A549 (cell line): ENCODE data around the gene FOSL1. TPM values are rescaled to one million over a fixed set of nuclear protein-coding genes. Genes with fewer than 3 reads are reported as not detected.

ENCODE experiments used
- ATAC-seq, 2 experiments: fragments of 200-7000 bp in 1 of 2; fragments of >200 bp in 1 of 2; cut with Nextera tagmentation in 1 of 2; cut with Tn5 transposase in 1 of 2; 3 replicates each; pipeline versions ENCODE4 v1.8.0 to v1.9.1; 2018 to 2020; ENCODE audit warnings: mild to moderate bottlenecking in 1 of 2, moderate library complexity in 1 of 2
- CTCF ChIA-PET: fragments of 300-600 bp; sonication (Branson Sonifier 250); formaldehyde crosslinking; extraction: SDS; loops from one replicate; lab custom pipeline; 2021; ENCODE audit warnings: antibody characterized with exemption, inconsistent platforms; lab: Yijun Ruan, JAX
- POLR2A ChIA-PET: fragments of 350-600 bp; formaldehyde crosslinking; extraction: SDS; loops from one replicate; lab custom pipeline; 2021; ENCODE audit warnings: antibody characterized with exemption, inconsistent platforms; lab: Yijun Ruan, JAX
- DNase-seq, 2 experiments: peaks; one replicate each; pipeline versions ENCODE4 v3.0.0 to v3.0.0-alpha.2; 2011 to 2016; ENCODE audit warnings: low read depth in 1 of 2, low spot score in 1 of 2
- FAIRE-seq: peaks from 2 replicates; lab custom pipeline; 2011; peaks lifted over from hg19 to GRCh38; lab: Jason Lieb, UNC
- H3K27ac ChIP-seq, 2 experiments: fragments of >200 bp; sonication (Bioruptor Twin); formaldehyde crosslinking; 3 replicates each; pipeline ENCODE4 v1.5.1; 2016 to 2017
- H3K4me1 ChIP-seq: fragments of >200 bp; sonication (Bioruptor Twin); formaldehyde crosslinking; 3 replicates; pipeline ENCODE4 v1.6.1; 2016
- H3K4me2 ChIP-seq: fragments of >200 bp; sonication (Bioruptor Twin); formaldehyde crosslinking; 3 replicates; pipeline ENCODE4 v1.6.1; 2016
- H3K4me3 ChIP-seq: fragments of >200 bp; sonication (Bioruptor Twin); formaldehyde crosslinking; 3 replicates; pipeline ENCODE4 v1.5.1; 2016
- H3K9me3 ChIP-seq: fragments of >200 bp; sonication (Bioruptor Twin); formaldehyde crosslinking; 3 replicates; pipeline ENCODE4 v1.6.1; 2016
- CBX8 ChIP-seq: fragments of 200-600 bp; sonication (generic); IDR thresholded peaks from 2 replicates; pipeline ENCODE4 v1.6.1; 2016
- CHD2 ChIP-seq: fragments of 150-350 bp; IDR thresholded peaks from 2 replicates; pipeline ENCODE4 v1.6.1; 2014; ENCODE audit warnings: low read length; ENCODE audit not compliant: partially characterized antibody
- EHMT2 ChIP-seq: fragments of 200-600 bp; sonication (generic); IDR thresholded peaks from 2 replicates; pipeline ENCODE4 v1.6.1; 2016; ENCODE audit warnings: antibody characterized with exemption, low read depth, mild to moderate bottlenecking, moderate library complexity
- FOXS1 ChIP-seq: fragments of 250-450 bp; sonication (Bioruptor Pico); IDR thresholded peaks from 2 replicates; pipeline ENCODE4 v1.5.0; 2020; ENCODE audit warnings: mild to moderate bottlenecking, moderate library complexity
- JUN ChIP-seq, 2 experiments: fragments of >200 bp; sonication (Bioruptor Twin); formaldehyde crosslinking; IDR thresholded peaks; 2 replicates in 1 of 2; 3 replicates in 1 of 2; pipeline ENCODE4 v1.6.1; 2016 to 2017
- MAFK ChIP-seq: fragments of 450-650 bp; IDR thresholded peaks from 2 replicates; pipeline ENCODE4 v1.6.1; 2014; ENCODE audit not compliant: partially characterized antibody
- PHF8 ChIP-seq: fragments of 200-600 bp; sonication (generic); IDR thresholded peaks from 2 replicates; pipeline ENCODE4 v1.6.1; 2016; ENCODE audit warnings: low read depth, mild to moderate bottlenecking, antibody characterized with exemption, moderate library complexity, borderline replicate concordance
- POLR2A ChIP-seq: IDR thresholded peaks from 2 replicates; pipeline ENCODE4 v1.6.1; 2012; ENCODE audit warnings: mild to moderate bottlenecking, low read length
- RARB ChIP-seq: fragments of 250-450 bp; sonication (Bioruptor Pico); IDR thresholded peaks from 2 replicates; pipeline ENCODE4 v1.8.0; 2021; ENCODE audit warnings: mild to moderate bottlenecking, moderate library complexity
- RCOR1 ChIP-seq: fragments of 150-350 bp; IDR thresholded peaks from 2 replicates; pipeline ENCODE4 v1.6.1; 2014; ENCODE audit warnings: antibody characterized with exemption, low read length, low read depth
- RFX5 ChIP-seq: fragments of 450-650 bp; IDR thresholded peaks from 2 replicates; pipeline ENCODE4 v1.7.1; 2014; ENCODE audit warnings: antibody characterized with exemption, mild to moderate bottlenecking, moderate library complexity
- SMC3 ChIP-seq: fragments of >200 bp; sonication (Bioruptor Twin); formaldehyde crosslinking; IDR thresholded peaks from 3 replicates; pipeline ENCODE4 v1.6.1; 2018; ENCODE audit warnings: inconsistent platforms
- SREBF2 ChIP-seq: fragments of 450-650 bp; IDR thresholded peaks from 2 replicates; pipeline ENCODE4 v1.6.1; 2014; ENCODE audit warnings: mild to moderate bottlenecking, moderate library complexity
- TFCP2L1 ChIP-seq: fragments of 250-450 bp; sonication (Bioruptor Pico); IDR thresholded peaks from 2 replicates; pipeline ENCODE4 v1.5.0; 2021; ENCODE audit warnings: mild to moderate bottlenecking
- TP53 ChIP-seq: fragments of 250-450 bp; sonication (Bioruptor Pico); IDR thresholded peaks from 2 replicates; pipeline ENCODE4 v1.5.0; 2021; ENCODE audit warnings: mild to moderate bottlenecking, moderate library complexity
- WGBS: methylation state at CpG from one replicate; pipeline ENCODE4 v1.1.6; 2017; ENCODE audit errors: missing lambda C conversion rate; 5-methylcytosine and 5-hydroxymethylcytosine counted together
- polyA plus RNA-seq, 4 experiments: library from polyadenylated mRNA; depleted of rRNA in 3 of 4; stranded (reverse); fragments of >200 nt; fragmentation: RNase III in 1 of 4; extraction: RNeasy Plus Mini Kit Qiagen cat#74134 plus additional on column Dnase treatment in 1 of 4; gene quantifications; 2 replicates in 3 of 4; 3 replicates in 1 of 4; pipeline ENCODE4 v1.2.3, GENCODE V29; 2011 to 2017
- TF ChIP-seq, protein P1 (sequence below): IDR thresholded peaks from 2 replicates; pipeline ENCODE4 v1.6.1; 2012
- TF ChIP-seq, protein P2 (sequence below): fragments of >200 bp; sonication (Bioruptor Twin); formaldehyde crosslinking; IDR thresholded peaks from 3 replicates; pipeline ENCODE4 v1.6.1; 2016
- TF ChIP-seq, protein P3 (sequence below): fragments of >200 bp; sonication (Bioruptor Twin); formaldehyde crosslinking; IDR thresholded peaks from 2 replicates; pipeline ENCODE4 v1.6.1; 2016
- TF ChIP-seq, protein P4 (sequence below): IDR thresholded peaks from 2 replicates; pipeline ENCODE4 v1.6.1; 2012; ENCODE audit warnings: low read depth, borderline replicate concordance
- TF ChIP-seq, protein P5 (sequence below): fragments of 250-450 bp; sonication (Bioruptor Pico); IDR thresholded peaks from 2 replicates; pipeline ENCODE4 v1.5.0; 2020; ENCODE audit warnings: low read depth, mild to moderate bottlenecking, moderate library complexity
- TF ChIP-seq, protein P6 (sequence below): IDR thresholded peaks from 2 replicates; pipeline ENCODE4 v1.6.1; 2012

FOSL1 gene
- polyA plus RNA-seq, 2 of the 4 experiments (the other 2 are of a cell fraction) = 6.7 to 24.1 TPM

DNA sequence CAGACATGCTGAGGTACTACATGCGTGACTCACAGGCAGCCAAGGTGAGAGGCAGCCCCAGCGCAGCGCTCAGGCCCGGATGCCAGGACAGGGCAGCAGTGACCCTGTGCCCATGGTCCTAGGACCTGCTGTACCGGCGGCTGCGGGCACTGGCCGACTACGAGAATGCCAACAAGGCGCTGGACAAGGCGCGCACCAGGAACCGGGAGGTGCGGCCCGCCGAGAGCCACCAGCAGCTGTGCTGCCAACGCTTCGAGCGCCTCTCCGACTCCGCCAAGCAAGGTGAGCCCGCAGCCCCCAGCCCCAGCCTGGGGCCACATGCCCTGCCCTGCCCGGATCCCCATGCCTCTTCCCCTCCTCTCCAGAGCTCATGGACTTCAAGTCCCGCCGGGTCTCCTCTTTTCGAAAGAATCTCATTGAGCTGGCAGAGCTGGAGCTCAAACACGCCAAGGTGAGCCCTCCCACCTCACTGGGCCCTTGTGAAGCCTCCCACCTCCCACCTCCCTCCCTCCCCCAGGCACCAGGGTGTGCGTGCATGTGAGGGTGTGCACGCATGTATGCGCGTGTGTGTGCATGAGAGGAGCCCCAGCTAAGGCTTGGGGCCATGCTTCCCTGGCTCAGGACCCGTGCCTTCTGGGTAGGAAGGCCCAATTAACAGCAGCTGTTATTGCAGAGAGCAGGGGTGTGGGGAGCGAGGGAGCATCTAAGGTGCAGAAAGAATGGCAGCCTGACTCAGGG lies 47.5 kb downstream of the FOSL1 start:
- H3K4me1 ChIP-seq = peaks cover 23% of the 10 kb centered on the region
- POLR2A ChIA-PET = no interaction called here
- no peak overlapping the region for H3K27ac ChIP-seq
- 95% methylated on average over 25 of the region's 33 CpGs for WGBS
- DNase-seq (no peak), FAIRE-seq (no peak)
- no peak overlapping the region for H3K4me3 ChIP-seq
- TF ChIP-seq SREBF2 = no peak
- TF ChIP-seq, protein P1, sequence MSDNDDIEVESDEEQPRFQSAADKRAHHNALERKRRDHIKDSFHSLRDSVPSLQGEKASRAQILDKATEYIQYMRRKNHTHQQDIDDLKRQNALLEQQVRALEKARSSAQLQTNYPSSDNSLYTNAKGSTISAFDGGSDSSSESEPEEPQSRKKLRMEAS = no peak
- TF ChIP-seq TP53 (CRISPR knock-in tag) = 0 out of 2 replicates have a peak, but pooled peaks have one; percentile 65
- TF ChIP-seq PHF8 = no peak
- TF ChIP-seq, protein P2, sequence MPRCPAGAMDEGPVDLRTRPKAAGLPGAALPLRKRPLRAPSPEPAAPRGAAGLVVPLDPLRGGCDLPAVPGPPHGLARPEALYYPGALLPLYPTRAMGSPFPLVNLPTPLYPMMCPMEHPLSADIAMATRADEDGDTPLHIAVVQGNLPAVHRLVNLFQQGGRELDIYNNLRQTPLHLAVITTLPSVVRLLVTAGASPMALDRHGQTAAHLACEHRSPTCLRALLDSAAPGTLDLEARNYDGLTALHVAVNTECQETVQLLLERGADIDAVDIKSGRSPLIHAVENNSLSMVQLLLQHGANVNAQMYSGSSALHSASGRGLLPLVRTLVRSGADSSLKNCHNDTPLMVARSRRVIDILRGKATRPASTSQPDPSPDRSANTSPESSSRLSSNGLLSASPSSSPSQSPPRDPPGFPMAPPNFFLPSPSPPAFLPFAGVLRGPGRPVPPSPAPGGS = no peak
- peak; percentile 67; the same call in 1 of the 2 replicates for TF ChIP-seq TFCP2L1 (CRISPR knock-in tag)
- TF ChIP-seq, protein P3, sequence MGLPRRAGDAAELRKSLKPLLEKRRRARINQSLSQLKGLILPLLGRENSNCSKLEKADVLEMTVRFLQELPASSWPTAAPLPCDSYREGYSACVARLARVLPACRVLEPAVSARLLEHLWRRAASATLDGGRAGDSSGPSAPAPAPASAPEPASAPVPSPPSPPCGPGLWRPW = no peak
- 0 out of 5 replicates have a peak, but pooled peaks of 1 of the 2 experiments have one; percentile 20 for TF ChIP-seq JUN (IDR thresholded peaks at IDR 0.05)
- TF ChIP-seq MAFK = no peak
- peak; percentile 29; the same call in 1 of the 2 replicates for TF ChIP-seq RARB (CRISPR knock-in tag)
- no peak for TF ChIP-seq FOXS1
- no peak for TF ChIP-seq RFX5
- TF ChIP-seq POLR2A = no peak
- no peak for TF ChIP-seq SMC3
- no peak for TF ChIP-seq RCOR1
- TF ChIP-seq, protein P4, sequence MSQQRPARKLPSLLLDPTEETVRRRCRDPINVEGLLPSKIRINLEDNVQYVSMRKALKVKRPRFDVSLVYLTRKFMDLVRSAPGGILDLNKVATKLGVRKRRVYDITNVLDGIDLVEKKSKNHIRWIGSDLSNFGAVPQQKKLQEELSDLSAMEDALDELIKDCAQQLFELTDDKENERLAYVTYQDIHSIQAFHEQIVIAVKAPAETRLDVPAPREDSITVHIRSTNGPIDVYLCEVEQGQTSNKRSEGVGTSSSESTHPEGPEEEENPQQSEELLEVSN = no peak
- TF ChIP-seq, protein P5, sequence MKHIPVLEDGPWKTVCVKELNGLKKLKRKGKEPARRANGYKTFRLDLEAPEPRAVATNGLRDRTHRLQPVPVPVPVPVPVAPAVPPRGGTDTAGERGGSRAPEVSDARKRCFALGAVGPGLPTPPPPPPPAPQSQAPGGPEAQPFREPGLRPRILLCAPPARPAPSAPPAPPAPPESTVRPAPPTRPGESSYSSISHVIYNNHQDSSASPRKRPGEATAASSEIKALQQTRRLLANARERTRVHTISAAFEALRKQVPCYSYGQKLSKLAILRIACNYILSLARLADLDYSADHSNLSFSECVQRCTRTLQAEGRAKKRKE (CRISPR knock-in tag) = no peak
- no peak for TF ChIP-seq EHMT2
- no peak for TF ChIP-seq CBX8
- no peak for TF ChIP-seq CHD2
- TF ChIP-seq, protein P6, sequence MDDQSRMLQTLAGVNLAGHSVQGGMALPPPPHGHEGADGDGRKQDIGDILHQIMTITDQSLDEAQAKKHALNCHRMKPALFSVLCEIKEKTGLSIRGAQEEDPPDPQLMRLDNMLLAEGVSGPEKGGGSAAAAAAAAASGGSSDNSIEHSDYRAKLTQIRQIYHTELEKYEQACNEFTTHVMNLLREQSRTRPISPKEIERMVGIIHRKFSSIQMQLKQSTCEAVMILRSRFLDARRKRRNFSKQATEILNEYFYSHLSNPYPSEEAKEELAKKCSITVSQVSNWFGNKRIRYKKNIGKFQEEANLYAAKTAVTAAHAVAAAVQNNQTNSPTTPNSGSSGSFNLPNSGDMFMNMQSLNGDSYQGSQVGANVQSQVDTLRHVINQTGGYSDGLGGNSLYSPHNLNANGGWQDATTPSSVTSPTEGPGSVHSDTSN = peak; percentile 5; the same call in 1 of the 2 replicates
- TF ChIP-seq, all 56 proteins: peak for 5
- CTCF ChIA-PET = interaction anchor here (0.7 to 7.5 kb wide), 15 partner anchors 8 to 227 kb away, joined by 3 to 45 read pairs (median 7); partner anchors contain the start of genes AP5B1, FIBP, KAT5 and MUS81
- H3K4me2 ChIP-seq = no peak overlapping the region
- no peaks in the 10 kb centered on the region for H3K9me3 ChIP-seq
- ATAC-seq = peak in 1 of 2 experiments; percentile 6; a peak in 3 of 6 replicates
